OCI-LY1 (cell line): ENCODE results near the gene WDR62.

Source experiments
- H2AFZ ChIP-seq: fragments of 200-600 bp; sonication (generic), shearing (Covaris generic); 2 replicates; pipeline ENCODE4 v1.6.0; 2014; ENCODE audit warnings: antibody characterized with exemption, mild to moderate bottlenecking, low read length
- H3F3A ChIP-seq: fragments of 200-600 bp; sonication (generic), shearing (Covaris generic); 2 replicates; pipeline ENCODE4 v1.6.0; 2014; ENCODE audit warnings: mild to moderate bottlenecking, antibody characterized with exemption, low read length, moderate library complexity; ENCODE audit not compliant: insufficient read depth
- H3K27ac ChIP-seq: fragments of 200-600 bp; sonication (generic); 2 replicates; pipeline ENCODE4 v1.5.1; 2014; ENCODE audit warnings: low read length, mixed run types, mild to moderate bottlenecking, low read depth; ENCODE audit not compliant: poor library complexity, severe bottlenecking
- H3K27me3 ChIP-seq: fragments of 200-600 bp; sonication (generic); 2 replicates; pipeline ENCODE4 v1.6.0; 2014; ENCODE audit warnings: antibody characterized with exemption, mild to moderate bottlenecking, low read length, moderate library complexity; ENCODE audit not compliant: insufficient read depth
- H3K36me3 ChIP-seq: fragments of 200-600 bp; sonication (generic); 2 replicates; pipeline ENCODE4 v1.6.1; 2014; ENCODE audit warnings: mild to moderate bottlenecking, antibody characterized with exemption, low read length, moderate library complexity, mixed read lengths; ENCODE audit not compliant: insufficient read depth
- H3K4me1 ChIP-seq: fragments of 200-600 bp; sonication (generic); 2 replicates; pipeline ENCODE4 v1.5.1; 2014; ENCODE audit warnings: mild to moderate bottlenecking, low read length, moderate library complexity; ENCODE audit not compliant: insufficient read depth, severe bottlenecking
- H3K4me2 ChIP-seq: fragments of 200-600 bp; sonication (generic), shearing (Covaris generic); 2 replicates; pipeline ENCODE4 v1.6.1; 2014; ENCODE audit warnings: low read length
- H3K4me3 ChIP-seq: fragments of 200-600 bp; sonication (generic); 2 replicates; pipeline ENCODE4 v1.5.1; 2014; ENCODE audit warnings: low read length, low read depth, mild to moderate bottlenecking, mixed read lengths; ENCODE audit not compliant: poor library complexity, severe bottlenecking
- H3K79me2 ChIP-seq: fragments of 200-600 bp; shearing (Covaris generic); 2 replicates; pipeline ENCODE4 v1.6.1; 2016; ENCODE audit warnings: mixed run types, low read length, mixed read lengths; ENCODE audit not compliant: insufficient read depth
- H3K9ac ChIP-seq: fragments of 200-600 bp; sonication (generic), shearing (Covaris generic); 2 replicates; pipeline ENCODE4 v1.6.1; 2014; ENCODE audit warnings: mild to moderate bottlenecking, low read length, mixed read lengths
- H3K9me2 ChIP-seq: fragments of 200-600 bp; sonication (generic), shearing (Covaris generic); 2 replicates; pipeline ENCODE4 v1.6.1; 2014; ENCODE audit warnings: low read depth, mild to moderate bottlenecking, low read length, mixed read lengths
- H3K9me3 ChIP-seq: fragments of 200-600 bp; shearing (Covaris generic); 2 replicates; pipeline ENCODE4 v1.6.1; 2014; ENCODE audit warnings: low read length, mixed read lengths
- H4K20me1 ChIP-seq: fragments of 200-600 bp; sonication (generic), shearing (Covaris generic); 2 replicates; pipeline ENCODE4 v1.6.0; 2016; ENCODE audit warnings: mild to moderate bottlenecking, low read length; ENCODE audit not compliant: insufficient read depth
- EZH2 ChIP-seq: fragments of 200-600 bp; sonication (generic), shearing (Covaris generic); IDR thresholded peaks from 2 replicates; pipeline ENCODE4 v1.8.0; 2017; ENCODE audit warnings: borderline replicate concordance, mixed run types, mild to moderate bottlenecking, antibody characterized with exemption, low read length, moderate library complexity, mixed read lengths
- TF ChIP-seq, protein P1 (sequence below): fragments of 200-600 bp; sonication (generic), shearing (Covaris generic); IDR thresholded peaks from 2 replicates; pipeline ENCODE4 v1.5.1; 2017; ENCODE audit warnings: mild to moderate bottlenecking, antibody characterized with exemption, low read length, moderate library complexity, mixed read lengths

Gene WDR62

DNA sequence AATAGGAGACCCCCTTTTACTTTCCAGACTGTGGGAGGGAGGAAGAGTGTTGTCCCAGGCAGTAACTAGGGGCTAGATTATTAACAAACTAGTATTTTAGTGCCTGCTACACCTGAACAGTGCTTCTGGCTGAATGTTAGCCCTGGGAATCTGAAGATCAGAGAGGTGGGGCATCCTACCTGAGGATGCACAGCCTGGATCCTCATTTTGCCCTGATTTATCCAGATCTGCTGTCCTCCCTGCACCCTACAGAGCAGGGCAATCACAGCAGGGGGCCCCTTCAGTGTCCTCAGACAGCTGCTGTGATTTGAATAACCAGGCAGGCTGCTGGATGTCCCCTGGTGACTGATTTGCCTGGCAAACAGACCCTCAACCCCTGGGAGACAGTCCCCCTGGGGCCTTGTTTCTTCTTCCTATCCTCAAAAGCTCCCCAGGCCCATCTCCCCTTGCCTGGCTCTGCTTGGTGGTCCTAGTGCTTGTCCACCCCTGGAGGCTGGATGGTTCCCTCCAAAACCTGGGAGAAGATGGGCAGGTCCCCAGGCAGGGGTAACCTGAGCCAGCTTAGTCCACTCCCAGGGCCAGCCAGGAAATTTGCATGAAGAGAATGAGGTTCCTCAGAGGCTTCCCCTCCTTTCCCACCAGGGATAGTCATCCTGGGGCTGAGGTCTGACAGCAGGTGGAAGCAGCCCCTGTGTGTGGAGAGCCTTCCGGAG is 55.9 kb downstream of the WDR62 start, which contains the start of gene OVOL3:
Gene OVOL3, plus strand, starts transcription at position 657 of the 713 bp plus-strand sequence. CDS start 60 bp downstream, outside the sequence.
- Histone ChIP-seq H3K27ac (no peak within 1 kb of the TSS), H3K36me3 (peaks cover 37% of the 10 kb centered on the region), H3K4me3 (no peak within 1 kb of the TSS), H3F3A (0 out of 2 replicates have a peak, but pooled peaks cover 2% of the 10 kb centered on the region), H3K79me2 (no peaks in the 10 kb centered on the region), H3K27me3 (no peaks in the 10 kb centered on the region), H3K4me1 (peaks cover 11% of the 10 kb centered on the region), H3K9ac (no peak within 1 kb of the TSS), H3K4me2 (no peak within 1 kb of the TSS), H2AFZ (no peak within 1 kb of the TSS), H3K9me2 (no peaks in the 10 kb centered on the region), H4K20me1 (no peaks in the 10 kb centered on the region), H3K9me3 (no peaks in the 10 kb centered on the region)
- no peak for TF ChIP-seq EZH2
- TF ChIP-seq, protein P1, sequence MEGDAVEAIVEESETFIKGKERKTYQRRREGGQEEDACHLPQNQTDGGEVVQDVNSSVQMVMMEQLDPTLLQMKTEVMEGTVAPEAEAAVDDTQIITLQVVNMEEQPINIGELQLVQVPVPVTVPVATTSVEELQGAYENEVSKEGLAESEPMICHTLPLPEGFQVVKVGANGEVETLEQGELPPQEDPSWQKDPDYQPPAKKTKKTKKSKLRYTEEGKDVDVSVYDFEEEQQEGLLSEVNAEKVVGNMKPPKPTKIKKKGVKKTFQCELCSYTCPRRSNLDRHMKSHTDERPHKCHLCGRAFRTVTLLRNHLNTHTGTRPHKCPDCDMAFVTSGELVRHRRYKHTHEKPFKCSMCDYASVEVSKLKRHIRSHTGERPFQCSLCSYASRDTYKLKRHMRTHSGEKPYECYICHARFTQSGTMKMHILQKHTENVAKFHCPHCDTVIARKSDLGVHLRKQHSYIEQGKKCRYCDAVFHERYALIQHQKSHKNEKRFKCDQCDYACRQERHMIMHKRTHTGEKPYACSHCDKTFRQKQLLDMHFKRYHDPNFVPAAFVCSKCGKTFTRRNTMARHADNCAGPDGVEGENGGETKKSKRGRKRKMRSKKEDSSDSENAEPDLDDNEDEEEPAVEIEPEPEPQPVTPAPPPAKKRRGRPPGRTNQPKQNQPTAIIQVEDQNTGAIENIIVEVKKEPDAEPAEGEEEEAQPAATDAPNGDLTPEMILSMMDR, result no peak

- Histone ChIP-seq H3K9me2 (no peaks in the 10 kb centered on the region), H3F3A (0 out of 2 replicates have a peak, but pooled peaks cover 2% of the 10 kb centered on the region), H3K27me3 (no peaks in the 10 kb centered on the region), H3K9ac (no peak overlapping the region), H3K9me3 (no peaks in the 10 kb centered on the region), H3K36me3 (peaks cover 32% of the 10 kb centered on the region; the same call in 1 of the 2 replicates), H3K4me3 (no peak overlapping the region), H2AFZ (no peak overlapping the region), H3K4me2 (no peak overlapping the region), H3K79me2 (no peaks in the 10 kb centered on the region), H4K20me1 (no peaks in the 10 kb centered on the region), H3K4me1 (peaks cover 16% of the 10 kb centered on the region), H3K27ac (no peak overlapping the region)
- TF ChIP-seq, protein P1, result no peak
- no peak for TF ChIP-seq EZH2
Measured at GRCh38 chr19:36111200-36111539, 56.5 kb downstream of the WDR62 start.

- Histone ChIP-seq H3K4me1 (peaks cover 24% of the 10 kb centered on the region), H3K79me2 (no peaks in the 10 kb centered on the region)
- TF ChIP-seq EZH2, result no peak
- TF ChIP-seq, protein P1, result no peak
Measured at GRCh38 chr19:36112678-36113077, 58.0 kb downstream of the WDR62 start.

More at GRCh38 chr19:36112678-36113077, 58.0 kb downstream of the WDR62 start:
- Histone ChIP-seq H4K20me1 (no peaks in the 10 kb centered on the region), H3K27me3 (no peaks in the 10 kb centered on the region), H3K4me2 (no peak overlapping the region), H3K36me3 (peaks cover 25% of the 10 kb centered on the region; the same call in 1 of the 2 replicates), H3F3A (no peaks in the 10 kb centered on the region), H3K27ac (no peak overlapping the region), H3K9me3 (no peaks in the 10 kb centered on the region), H3K9me2 (no peaks in the 10 kb centered on the region), H3K9ac (no peak overlapping the region), H3K4me3 (no peak overlapping the region), H2AFZ (no peak overlapping the region)
